GM23338 (cell line): ENCODE data around the gene MAP7D1.

Source experiments
- CREB1 ChIP-seq: fragments of 250-450 bp; sonication (Bioruptor Pico); IDR thresholded peaks from 2 replicates; pipeline ENCODE4 v1.5.0; 2020; ENCODE audit warnings: low read depth, mild to moderate bottlenecking, moderate library complexity
- EZH2 ChIP-seq: fragments of 200-600 bp; sonication (generic); IDR thresholded peaks from one replicate; pipeline ENCODE4 v1.8.0; 2017; ENCODE audit warnings: antibody characterized with exemption, mild to moderate bottlenecking, low read depth; ENCODE audit not compliant: unreplicated experiment
- EZH2phosphoT487 ChIP-seq: fragments of 200-600 bp; sonication (generic); IDR thresholded peaks from one replicate; pipeline ENCODE4 v1.8.1; 2018; ENCODE audit warnings: antibody characterized with exemption; ENCODE audit not compliant: unreplicated experiment
- JUNB ChIP-seq: IDR thresholded peaks from one replicate; pipeline ENCODE4 v1.6.1; 2016; ENCODE audit warnings: antibody characterized with exemption; ENCODE audit not compliant: unreplicated experiment
- NANOG ChIP-seq: IDR thresholded peaks from 2 replicates; pipeline ENCODE4 v1.6.1; 2016; ENCODE audit warnings: antibody characterized with exemption, borderline replicate concordance
- POLR2AphosphoS5 ChIP-seq: IDR thresholded peaks from 2 replicates; pipeline ENCODE4 v1.6.1; 2016; ENCODE audit warnings: antibody characterized with exemption, low read depth
- STAT1 ChIP-seq: IDR thresholded peaks from one replicate; pipeline ENCODE4 v1.6.1; 2016; ENCODE audit warnings: antibody characterized with exemption; ENCODE audit not compliant: unreplicated experiment
- TF ChIP-seq, protein P1 (sequence below), 2 experiments: fragments of 200-600 bp in 1 of 2; sonication (generic) in 1 of 2; conservative IDR thresholded peaks; 2 replicates each; pipeline versions ENCODE4 v1.5.1 to v1.6.1; 2016 to 2017; ENCODE audit warnings: antibody characterized with exemption in 2 of 2, low read depth in 2 of 2, mild to moderate bottlenecking in 2 of 2, moderate library complexity in 1 of 2
- TF ChIP-seq, protein P2 (sequence below): IDR thresholded peaks from one replicate; pipeline ENCODE4 v1.6.1; 2018; ENCODE audit warnings: antibody characterized with exemption; ENCODE audit not compliant: unreplicated experiment
- TF ChIP-seq, protein P3 (sequence below): fragments of 250-450 bp; sonication (Bioruptor Pico); IDR thresholded peaks from 2 replicates; pipeline ENCODE4 v1.5.0; 2020; ENCODE audit warnings: mild to moderate bottlenecking, moderate library complexity

DNA sequence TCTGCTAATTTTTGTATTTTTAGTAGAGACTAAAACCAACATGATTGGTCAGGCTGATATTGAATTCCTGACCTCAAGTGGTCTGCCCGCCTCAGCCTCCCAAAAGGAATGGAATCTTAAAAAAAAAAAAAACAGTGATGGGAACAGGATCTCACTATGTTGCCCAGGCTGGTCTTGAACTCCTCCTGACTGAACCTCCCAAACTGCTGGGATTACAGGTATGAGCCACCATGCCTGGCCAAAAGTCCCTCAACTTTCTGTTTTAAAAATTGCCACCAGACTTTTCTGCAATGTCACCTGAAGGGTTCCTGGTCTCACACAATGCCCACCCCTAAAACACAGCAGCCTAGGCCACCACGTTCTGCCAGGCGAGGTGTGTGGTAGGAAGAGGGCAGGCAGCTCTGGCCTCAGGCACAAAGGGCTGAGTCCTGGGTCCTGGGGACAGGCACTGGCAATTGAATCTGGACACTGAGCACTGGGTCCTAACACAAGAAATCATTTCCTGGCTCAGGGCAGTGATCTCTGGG, 47.1 kb downstream of the MAP7D1 start:
- TF ChIP-seq, protein P1, sequence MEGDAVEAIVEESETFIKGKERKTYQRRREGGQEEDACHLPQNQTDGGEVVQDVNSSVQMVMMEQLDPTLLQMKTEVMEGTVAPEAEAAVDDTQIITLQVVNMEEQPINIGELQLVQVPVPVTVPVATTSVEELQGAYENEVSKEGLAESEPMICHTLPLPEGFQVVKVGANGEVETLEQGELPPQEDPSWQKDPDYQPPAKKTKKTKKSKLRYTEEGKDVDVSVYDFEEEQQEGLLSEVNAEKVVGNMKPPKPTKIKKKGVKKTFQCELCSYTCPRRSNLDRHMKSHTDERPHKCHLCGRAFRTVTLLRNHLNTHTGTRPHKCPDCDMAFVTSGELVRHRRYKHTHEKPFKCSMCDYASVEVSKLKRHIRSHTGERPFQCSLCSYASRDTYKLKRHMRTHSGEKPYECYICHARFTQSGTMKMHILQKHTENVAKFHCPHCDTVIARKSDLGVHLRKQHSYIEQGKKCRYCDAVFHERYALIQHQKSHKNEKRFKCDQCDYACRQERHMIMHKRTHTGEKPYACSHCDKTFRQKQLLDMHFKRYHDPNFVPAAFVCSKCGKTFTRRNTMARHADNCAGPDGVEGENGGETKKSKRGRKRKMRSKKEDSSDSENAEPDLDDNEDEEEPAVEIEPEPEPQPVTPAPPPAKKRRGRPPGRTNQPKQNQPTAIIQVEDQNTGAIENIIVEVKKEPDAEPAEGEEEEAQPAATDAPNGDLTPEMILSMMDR (conservative IDR thresholded peaks at IDR 0.05; ENCODE audit: low read depth in 2 of 2): no peak
- TF ChIP-seq POLR2AphosphoS5 (no peak), EZH2 (no peak), EZH2phosphoT487 (no peak), CREB1 (CRISPR knock-in tag) (no peak), NANOG (no peak), JUNB (no peak), STAT1 (no peak)
- TF ChIP-seq, protein P2, sequence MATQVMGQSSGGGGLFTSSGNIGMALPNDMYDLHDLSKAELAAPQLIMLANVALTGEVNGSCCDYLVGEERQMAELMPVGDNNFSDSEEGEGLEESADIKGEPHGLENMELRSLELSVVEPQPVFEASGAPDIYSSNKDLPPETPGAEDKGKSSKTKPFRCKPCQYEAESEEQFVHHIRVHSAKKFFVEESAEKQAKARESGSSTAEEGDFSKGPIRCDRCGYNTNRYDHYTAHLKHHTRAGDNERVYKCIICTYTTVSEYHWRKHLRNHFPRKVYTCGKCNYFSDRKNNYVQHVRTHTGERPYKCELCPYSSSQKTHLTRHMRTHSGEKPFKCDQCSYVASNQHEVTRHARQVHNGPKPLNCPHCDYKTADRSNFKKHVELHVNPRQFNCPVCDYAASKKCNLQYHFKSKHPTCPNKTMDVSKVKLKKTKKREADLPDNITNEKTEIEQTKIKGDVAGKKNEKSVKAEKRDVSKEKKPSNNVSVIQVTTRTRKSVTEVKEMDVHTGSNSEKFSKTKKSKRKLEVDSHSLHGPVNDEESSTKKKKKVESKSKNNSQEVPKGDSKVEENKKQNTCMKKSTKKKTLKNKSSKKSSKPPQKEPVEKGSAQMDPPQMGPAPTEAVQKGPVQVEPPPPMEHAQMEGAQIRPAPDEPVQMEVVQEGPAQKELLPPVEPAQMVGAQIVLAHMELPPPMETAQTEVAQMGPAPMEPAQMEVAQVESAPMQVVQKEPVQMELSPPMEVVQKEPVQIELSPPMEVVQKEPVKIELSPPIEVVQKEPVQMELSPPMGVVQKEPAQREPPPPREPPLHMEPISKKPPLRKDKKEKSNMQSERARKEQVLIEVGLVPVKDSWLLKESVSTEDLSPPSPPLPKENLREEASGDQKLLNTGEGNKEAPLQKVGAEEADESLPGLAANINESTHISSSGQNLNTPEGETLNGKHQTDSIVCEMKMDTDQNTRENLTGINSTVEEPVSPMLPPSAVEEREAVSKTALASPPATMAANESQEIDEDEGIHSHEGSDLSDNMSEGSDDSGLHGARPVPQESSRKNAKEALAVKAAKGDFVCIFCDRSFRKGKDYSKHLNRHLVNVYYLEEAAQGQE: no peak
- TF ChIP-seq, protein P3, sequence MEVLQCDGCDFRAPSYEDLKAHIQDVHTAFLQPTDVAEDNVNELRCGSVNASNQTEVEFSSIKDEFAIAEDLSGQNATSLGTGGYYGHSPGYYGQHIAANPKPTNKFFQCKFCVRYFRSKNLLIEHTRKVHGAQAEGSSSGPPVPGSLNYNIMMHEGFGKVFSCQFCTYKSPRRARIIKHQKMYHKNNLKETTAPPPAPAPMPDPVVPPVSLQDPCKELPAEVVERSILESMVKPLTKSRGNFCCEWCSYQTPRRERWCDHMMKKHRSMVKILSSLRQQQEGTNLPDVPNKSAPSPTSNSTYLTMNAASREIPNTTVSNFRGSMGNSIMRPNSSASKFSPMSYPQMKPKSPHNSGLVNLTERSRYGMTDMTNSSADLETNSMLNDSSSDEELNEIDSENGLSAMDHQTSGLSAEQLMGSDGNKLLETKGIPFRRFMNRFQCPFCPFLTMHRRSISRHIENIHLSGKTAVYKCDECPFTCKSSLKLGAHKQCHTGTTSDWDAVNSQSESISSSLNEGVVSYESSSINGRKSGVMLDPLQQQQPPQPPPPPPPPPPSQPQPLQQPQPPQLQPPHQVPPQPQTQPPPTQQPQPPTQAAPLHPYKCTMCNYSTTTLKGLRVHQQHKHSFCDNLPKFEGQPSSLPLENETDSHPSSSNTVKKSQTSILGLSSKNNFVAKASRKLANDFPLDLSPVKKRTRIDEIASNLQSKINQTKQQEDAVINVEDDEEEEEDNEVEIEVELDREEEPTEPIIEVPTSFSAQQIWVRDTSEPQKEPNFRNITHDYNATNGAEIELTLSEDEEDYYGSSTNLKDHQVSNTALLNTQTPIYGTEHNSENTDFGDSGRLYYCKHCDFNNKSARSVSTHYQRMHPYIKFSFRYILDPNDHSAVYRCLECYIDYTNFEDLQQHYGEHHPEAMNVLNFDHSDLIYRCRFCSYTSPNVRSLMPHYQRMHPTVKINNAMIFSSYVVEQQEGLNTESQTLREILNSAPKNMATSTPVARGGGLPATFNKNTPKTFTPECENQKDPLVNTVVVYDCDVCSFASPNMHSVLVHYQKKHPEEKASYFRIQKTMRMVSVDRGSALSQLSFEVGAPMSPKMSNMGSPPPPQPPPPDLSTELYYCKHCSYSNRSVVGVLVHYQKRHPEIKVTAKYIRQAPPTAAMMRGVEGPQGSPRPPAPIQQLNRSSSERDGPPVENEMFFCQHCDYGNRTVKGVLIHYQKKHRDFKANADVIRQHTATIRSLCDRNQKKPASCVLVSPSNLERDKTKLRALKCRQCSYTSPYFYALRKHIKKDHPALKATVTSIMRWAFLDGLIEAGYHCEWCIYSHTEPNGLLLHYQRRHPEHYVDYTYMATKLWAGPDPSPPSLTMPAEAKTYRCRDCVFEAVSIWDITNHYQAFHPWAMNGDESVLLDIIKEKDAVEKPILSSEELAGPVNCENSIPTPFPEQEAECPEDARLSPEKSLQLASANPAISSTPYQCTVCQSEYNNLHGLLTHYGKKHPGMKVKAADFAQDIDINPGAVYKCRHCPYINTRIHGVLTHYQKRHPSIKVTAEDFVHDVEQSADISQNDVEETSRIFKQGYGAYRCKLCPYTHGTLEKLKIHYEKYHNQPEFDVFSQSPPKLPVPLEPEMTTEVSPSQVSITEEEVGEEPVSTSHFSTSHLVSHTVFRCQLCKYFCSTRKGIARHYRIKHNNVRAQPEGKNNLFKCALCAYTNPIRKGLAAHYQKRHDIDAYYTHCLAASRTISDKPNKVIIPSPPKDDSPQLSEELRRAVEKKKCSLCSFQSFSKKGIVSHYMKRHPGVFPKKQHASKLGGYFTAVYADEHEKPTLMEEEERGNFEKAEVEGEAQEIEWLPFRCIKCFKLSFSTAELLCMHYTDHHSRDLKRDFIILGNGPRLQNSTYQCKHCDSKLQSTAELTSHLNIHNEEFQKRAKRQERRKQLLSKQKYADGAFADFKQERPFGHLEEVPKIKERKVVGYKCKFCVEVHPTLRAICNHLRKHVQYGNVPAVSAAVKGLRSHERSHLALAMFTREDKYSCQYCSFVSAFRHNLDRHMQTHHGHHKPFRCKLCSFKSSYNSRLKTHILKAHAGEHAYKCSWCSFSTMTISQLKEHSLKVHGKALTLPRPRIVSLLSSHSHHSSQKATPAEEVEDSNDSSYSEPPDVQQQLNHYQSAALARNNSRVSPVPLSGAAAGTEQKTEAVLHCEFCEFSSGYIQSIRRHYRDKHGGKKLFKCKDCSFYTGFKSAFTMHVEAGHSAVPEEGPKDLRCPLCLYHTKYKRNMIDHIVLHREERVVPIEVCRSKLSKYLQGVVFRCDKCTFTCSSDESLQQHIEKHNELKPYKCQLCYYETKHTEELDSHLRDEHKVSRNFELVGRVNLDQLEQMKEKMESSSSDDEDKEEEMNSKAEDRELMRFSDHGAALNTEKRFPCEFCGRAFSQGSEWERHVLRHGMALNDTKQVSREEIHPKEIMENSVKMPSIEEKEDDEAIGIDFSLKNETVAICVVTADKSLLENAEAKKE: no peak
